ENCODE data around the gene NELL2.
"Not testable (repeated sequence)": the region's sequence is repeated elsewhere in the genome, so short reads cannot be mapped to it uniquely, and the experiment has no call there.

Gene NELL2

GRCh38 chr12:44875954-44876543 lies at the start of gene NELL2:
TSS of gene NELL2 (minus strand) at chr12:44876315. CDS start at chr12:44875869, 446 bp downstream.
- DNase-seq: peak; percentile 44

DNA sequence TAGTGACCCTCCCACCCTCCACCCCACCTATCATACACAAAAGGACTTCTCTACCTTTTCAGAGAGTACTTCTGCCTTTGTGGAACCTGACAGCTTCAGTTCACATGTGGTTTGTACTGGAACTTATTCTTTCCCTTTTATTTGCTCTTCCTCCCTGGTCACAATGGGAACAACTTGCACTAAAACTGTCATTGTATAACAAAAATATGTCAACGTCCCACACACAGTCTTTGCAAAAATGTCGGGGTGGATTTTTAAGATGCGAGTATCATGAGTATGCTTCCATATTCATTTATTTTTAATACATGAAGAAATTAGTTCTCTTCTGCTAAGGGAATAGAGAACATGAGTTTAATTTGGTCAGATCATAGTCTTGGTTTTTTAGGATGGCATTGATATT lies 45.6 kb upstream of the NELL2 start:
- DNase-seq: no peak

- no peak for DNase-seq
These were observed 41.0 kb upstream of the NELL2 start for GRCh38 chr12:44917141-44917540.

GRCh38 chr12:44915958-44916357 lies 39.8 kb upstream of the NELL2 start:
- DNase-seq: no peak

GRCh38 chr12:44904321-44904720 lies 28.2 kb upstream of the NELL2 start:
- DNase-seq: no peak

GRCh38 chr12:44898108-44898507 lies 22.0 kb upstream of the NELL2 start:
- DNase-seq: not testable (repeated sequence)

- DNase-seq: no peak
These were observed 13.8 kb upstream of the NELL2 start for GRCh38 chr12:44889926-44890325.

GRCh38 chr12:44889162-44889561 lies 13.0 kb upstream of the NELL2 start:
- DNase-seq: no peak

DNA sequence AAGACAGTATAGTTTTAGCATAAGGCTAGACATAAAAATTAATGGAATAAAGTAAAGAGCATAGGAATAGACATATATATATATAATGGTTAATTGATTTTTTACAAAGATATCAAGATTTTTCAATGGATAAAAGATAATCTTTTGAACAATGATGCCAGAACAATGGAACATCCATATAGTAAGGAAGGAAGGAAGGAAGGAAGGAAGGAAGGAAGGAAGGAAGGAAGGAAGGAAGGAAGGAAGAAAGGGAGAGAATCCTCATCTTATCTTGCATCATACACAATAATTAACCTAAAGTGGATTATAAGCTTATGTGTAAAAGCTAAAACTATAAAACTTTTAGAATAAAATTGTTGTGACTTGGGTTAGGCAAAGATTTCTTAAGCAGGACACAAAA lies 9.8 kb upstream of the NELL2 start:
- no peak for DNase-seq

- no peak for DNase-seq
These were observed 5.1 kb upstream of the NELL2 start for GRCh38 chr12:44881197-44881596.

- no peak for DNase-seq
These were observed 662 bp upstream of the NELL2 start for GRCh38 chr12:44876544-44877410.

- peak; percentile 21 for DNase-seq
These were observed 630 bp downstream of the NELL2 start for GRCh38 chr12:44875417-44875953.

- DNase-seq: no peak
These were observed 1.1 kb downstream of the NELL2 start for GRCh38 chr12:44874981-44875416.

DNA sequence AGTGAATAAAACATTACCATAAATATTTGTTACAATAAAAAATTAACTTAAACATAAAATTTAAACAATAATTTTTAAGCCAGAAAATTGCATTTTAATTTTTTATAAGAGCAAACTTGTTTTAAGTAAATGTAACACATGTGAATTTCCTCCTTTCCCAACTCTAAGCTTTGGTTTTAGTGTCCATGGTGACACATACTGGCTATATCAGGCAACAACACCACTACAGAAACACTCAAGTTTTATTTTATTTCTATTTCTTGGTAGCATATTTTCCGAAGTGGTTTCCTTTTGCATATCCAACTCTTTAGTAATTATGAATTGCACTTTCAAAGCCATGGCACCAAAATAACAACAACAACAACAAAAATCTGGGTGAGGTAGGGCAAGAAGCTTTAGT lies 2.2 kb downstream of the NELL2 start:
- no peak for DNase-seq

DNA sequence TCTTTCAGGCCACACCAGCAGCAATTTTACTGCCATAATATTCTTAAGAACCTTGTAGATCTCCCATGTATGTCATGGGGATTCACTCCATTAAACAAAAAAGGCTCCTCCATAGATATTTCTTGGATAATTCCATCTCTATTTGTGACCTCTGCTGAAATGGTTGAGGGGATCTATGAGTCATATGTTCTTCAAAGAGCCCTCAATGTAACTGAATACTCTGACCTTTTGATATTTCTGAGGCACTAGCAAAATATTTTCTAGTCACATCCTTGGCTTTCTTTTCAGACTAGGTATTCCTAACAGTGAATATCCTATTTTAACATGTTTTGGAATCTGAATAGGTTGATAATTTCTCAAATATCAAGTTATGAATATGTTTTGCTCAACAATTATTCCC lies 6.6 kb downstream of the NELL2 start:
- DNase-seq: no peak

GRCh38 chr12:44863867-44864266 lies 12.2 kb downstream of the NELL2 start:
- no peak for DNase-seq

GRCh38 chr12:44859998-44860689 lies 16.0 kb downstream of the NELL2 start:
- no peak for DNase-seq

- no peak for DNase-seq
These were observed 17.8 kb downstream of the NELL2 start for GRCh38 chr12:44858226-44858855.

DNA sequence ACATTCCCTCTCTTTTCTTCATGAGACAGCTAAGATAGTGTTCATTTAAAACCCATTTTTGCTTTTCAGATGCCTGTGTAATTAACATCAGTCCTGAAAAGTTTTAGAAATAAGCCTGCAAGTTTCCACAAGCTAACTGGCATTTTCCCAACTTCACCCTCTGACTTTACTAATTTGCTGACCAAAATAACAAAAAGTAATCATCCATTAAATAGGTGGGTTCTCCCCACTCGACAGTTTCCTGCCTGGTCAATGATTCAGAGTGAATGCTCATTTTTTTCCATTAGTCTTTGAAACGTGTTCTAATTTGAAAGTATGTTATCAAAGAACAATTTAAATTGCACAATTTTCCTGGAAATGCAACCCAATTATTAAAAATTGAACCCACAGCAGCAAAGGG lies 23.6 kb downstream of the NELL2 start:
- no peak for DNase-seq

DNA sequence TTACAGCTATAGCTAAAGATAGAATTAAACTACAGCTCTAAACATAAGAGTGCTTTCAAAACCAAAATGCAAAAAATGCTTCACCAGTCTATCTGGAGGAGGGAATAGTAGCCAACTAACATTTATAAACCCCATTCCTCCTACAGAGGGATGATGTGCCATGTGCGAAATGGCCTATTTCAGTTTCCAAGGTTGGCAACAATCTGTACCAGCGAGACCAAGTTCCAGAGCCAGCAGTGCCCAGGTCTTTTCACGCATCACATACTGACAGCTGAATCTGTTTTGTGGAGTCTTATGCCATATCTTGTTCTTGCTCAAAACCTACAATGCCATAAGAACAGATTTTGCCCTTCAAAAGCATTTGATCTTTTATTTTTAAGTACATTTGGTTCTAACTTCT lies 24.5 kb downstream of the NELL2 start:
- DNase-seq: no peak

- DNase-seq: no peak
These were observed 27.4 kb downstream of the NELL2 start for GRCh38 chr12:44848703-44849085.

GRCh38 chr12:44847888-44848702 lies 28.0 kb downstream of the NELL2 start:
- DNase-seq: no peak

Data from NCI-H1417 treated with DMSO at 0.1 percent for 48 hours (cell line).